ENCODE results near the gene GBP3. TPM values are rescaled to one million over a fixed set of nuclear protein-coding genes. Genes with fewer than 3 reads are reported as not detected.
A peak's percentile ranks its signal among the peaks of the same experiment; 100 is the strongest.

GBP3 gene
- total and polyA plus RNA-seq, 2 donors (not counting 1 experiment from before 2014, with no cell fraction given): 44.9 to 51.5 TPM

DNA sequence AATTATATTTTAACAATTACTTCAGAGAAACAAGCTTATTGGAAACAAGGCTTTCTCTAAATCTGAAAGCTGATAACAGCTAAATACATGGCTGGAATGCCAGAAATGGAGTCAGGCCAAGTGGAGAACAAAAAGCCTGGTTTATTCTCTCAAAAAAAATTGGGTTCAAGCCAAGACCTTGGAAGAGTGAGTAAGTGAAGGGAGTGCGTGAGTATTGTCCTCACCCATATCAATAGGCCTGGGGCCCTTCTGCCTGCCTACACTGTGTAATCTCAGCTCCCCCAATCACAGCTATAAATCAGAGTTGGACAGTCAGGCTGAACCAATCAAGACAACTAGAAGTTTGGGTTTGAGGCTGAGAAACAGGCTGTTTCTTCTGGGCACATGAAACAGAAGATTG lies 37.6 kb downstream of the GBP3 start:
- Histone ChIP-seq H2AFZ (ENCODE audit: low read length) (no peak overlapping the region), H4K20me1 (ENCODE audit: control insufficient read depth, extremely low read depth, insufficient read depth, low read length) (no peaks in the 10 kb centered on the region), H3K9me3 (ENCODE audit: control insufficient read depth, insufficient read depth, low read depth, low read length) (no peaks in the 10 kb centered on the region), H3K9ac (ENCODE audit: insufficient read depth, low read length) (no peak overlapping the region), H3K36me3 (ENCODE audit: control insufficient read depth, insufficient read depth, low read length) (no peaks in the 10 kb centered on the region), H3K27ac (ENCODE audit: insufficient read depth, low read length) (peak overlapping the region; percentile 40), H3K4me1 (ENCODE audit: control insufficient read depth, extremely low read depth, insufficient read depth, low read length) (peaks cover 5% of the 10 kb centered on the region), H3K79me2 (ENCODE audit: control insufficient read depth, insufficient read depth, low read length) (peaks cover 44% of the 10 kb centered on the region), H3K4me3 (replicated peaks in 1 of 4; ENCODE audit: control extremely low read depth in 1 of 4, insufficient read depth in 1 of 4, low read depth in 3 of 4, low read length in 4 of 4) (peak overlapping the region in 1 of 4 experiments; percentile 15), H3K4me2 (ENCODE audit: extremely low read depth, insufficient read depth, low read length) (peak overlapping the region; percentile 45), H3K27me3 (ENCODE audit: control insufficient read depth, insufficient read depth, low read length) (no peaks in the 10 kb centered on the region)
- DNase-seq (ENCODE audit: low read depth in 2 of 2): peak; percentile 86 to 92
- no peak for TF ChIP-seq EZH2 (IDR thresholded peaks at IDR 0.05; ENCODE audit: low read length, missing control alignments)
- TF ChIP-seq CTCF (conservative IDR thresholded peaks at IDR 0.05 in 1 of 2, IDR thresholded peaks at IDR 0.05 in 1 of 2; ENCODE audit: low read depth in 1 of 2, low read length in 2 of 2): no peak

DNA sequence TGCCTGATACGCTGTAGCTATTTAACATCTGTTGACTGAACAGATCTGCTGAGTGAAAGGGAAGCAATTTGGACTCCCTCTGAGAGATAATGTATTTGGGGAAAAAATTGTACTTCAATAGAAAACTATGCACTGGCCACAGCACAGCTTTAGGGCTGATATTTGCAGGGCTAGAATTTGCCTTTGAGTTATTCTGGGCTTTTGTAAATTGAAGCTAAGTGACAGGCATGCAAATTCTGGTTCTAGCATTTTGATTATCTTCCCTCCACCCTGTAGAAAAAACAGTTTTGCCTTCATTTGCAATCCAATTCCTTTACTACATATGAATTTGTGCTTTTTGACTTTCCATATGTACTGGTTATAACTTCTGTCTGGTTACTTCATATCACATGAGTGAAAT lies 38.1 kb downstream of the GBP3 start:
- Histone ChIP-seq H3K27ac (ENCODE audit: insufficient read depth, low read length) (peak overlapping the region; percentile 5), H3K79me2 (ENCODE audit: control insufficient read depth, insufficient read depth, low read length) (peaks cover 42% of the 10 kb centered on the region), H2AFZ (ENCODE audit: low read length) (no peak overlapping the region), H4K20me1 (ENCODE audit: control insufficient read depth, extremely low read depth, insufficient read depth, low read length) (no peaks in the 10 kb centered on the region), H3K4me2 (ENCODE audit: extremely low read depth, insufficient read depth, low read length) (peak overlapping the region; percentile 1), H3K9me3 (ENCODE audit: control insufficient read depth, insufficient read depth, low read depth, low read length) (no peaks in the 10 kb centered on the region), H3K36me3 (ENCODE audit: control insufficient read depth, insufficient read depth, low read length) (no peaks in the 10 kb centered on the region), H3K4me3 (replicated peaks in 1 of 4; ENCODE audit: control extremely low read depth in 1 of 4, insufficient read depth in 1 of 4, low read depth in 3 of 4, low read length in 4 of 4) (peak overlapping the region in 2 of 4 experiments; percentile 23 to 46), H3K27me3 (ENCODE audit: control insufficient read depth, insufficient read depth, low read length) (no peaks in the 10 kb centered on the region), H3K9ac (ENCODE audit: insufficient read depth, low read length) (no peak overlapping the region), H3K4me1 (ENCODE audit: control insufficient read depth, extremely low read depth, insufficient read depth, low read length) (peaks cover 5% of the 10 kb centered on the region)
- no peak for DNase-seq (ENCODE audit: low read depth in 2 of 2)
- no peak for TF ChIP-seq EZH2 (IDR thresholded peaks at IDR 0.05; ENCODE audit: low read length, missing control alignments)
- no peak for TF ChIP-seq CTCF (conservative IDR thresholded peaks at IDR 0.05 in 1 of 2, IDR thresholded peaks at IDR 0.05 in 1 of 2; ENCODE audit: low read depth in 1 of 2, low read length in 2 of 2)

GRCh38 chr1:88983791-88984559 lies 38.7 kb downstream of the GBP3 start:
- Histone ChIP-seq H3K9ac (ENCODE audit: insufficient read depth, low read length) (no peak overlapping the region), H3K4me1 (ENCODE audit: control insufficient read depth, extremely low read depth, insufficient read depth, low read length) (peaks cover 5% of the 10 kb centered on the region), H3K27me3 (ENCODE audit: control insufficient read depth, insufficient read depth, low read length) (no peaks in the 10 kb centered on the region), H4K20me1 (ENCODE audit: control insufficient read depth, extremely low read depth, insufficient read depth, low read length) (no peaks in the 10 kb centered on the region), H3K4me3 (replicated peaks in 1 of 4; ENCODE audit: control extremely low read depth in 1 of 4, insufficient read depth in 1 of 4, low read depth in 3 of 4, low read length in 4 of 4) (peak overlapping the region in 2 of 4 experiments; percentile 23 to 46), H3K9me3 (ENCODE audit: control insufficient read depth, insufficient read depth, low read depth, low read length) (no peaks in the 10 kb centered on the region), H3K4me2 (ENCODE audit: extremely low read depth, insufficient read depth, low read length) (peak overlapping the region; percentile 1), H2AFZ (ENCODE audit: low read length) (no peak overlapping the region), H3K27ac (ENCODE audit: insufficient read depth, low read length) (peak overlapping the region; percentile 5), H3K36me3 (ENCODE audit: control insufficient read depth, insufficient read depth, low read length) (no peaks in the 10 kb centered on the region), H3K79me2 (ENCODE audit: control insufficient read depth, insufficient read depth, low read length) (peaks cover 36% of the 10 kb centered on the region)
- TF ChIP-seq CTCF (conservative IDR thresholded peaks at IDR 0.05 in 1 of 2, IDR thresholded peaks at IDR 0.05 in 1 of 2; ENCODE audit: low read depth in 1 of 2, low read length in 2 of 2) (peak; percentile 42 to 68), EZH2 (IDR thresholded peaks at IDR 0.05; ENCODE audit: low read length, missing control alignments) (no peak)
- DNase-seq (ENCODE audit: low read depth in 2 of 2): peak; percentile 44 to 78

All from fibroblast of lung (primary cell).